ENCODE results near the gene CCKAR. TPM values are rescaled to one million over a fixed set of nuclear protein-coding genes. Genes with fewer than 3 reads are reported as not detected.

CCKAR gene
- total RNA-seq, 2 donors from 2014 or later, result not detected

GRCh38 chr4:26478330-26478729 lies 12.0 kb downstream of the CCKAR start:
- Histone ChIP-seq H3K27me3 (replicated peaks; ENCODE audit: insufficient read depth) (no peaks in the 10 kb centered on the region), H3K36me3 (no peaks in the 10 kb centered on the region), H3K4me3 (no peak overlapping the region), H3K4me1 (replicated peaks) (no peaks in the 10 kb centered on the region), H3K9me3 (no peaks in the 10 kb centered on the region), H3K27ac (no peak overlapping the region)
- 76% methylated on average over 13 of the region's 13 CpGs for whole genome bisulfite sequencing
- TF ChIP-seq POLR2A (IDR thresholded peaks at IDR 0.05) (no peak), CTCF (IDR thresholded peaks at IDR 0.05) (no peak), POLR2AphosphoS5 (IDR thresholded peaks at IDR 0.05) (no peak)
- intact Hi-C loops (cut with DNase I), result no loop called here
- no peak for DNase-seq (ENCODE audit: low spot score)

GRCh38 chr4:26476545-26476944 lies 13.7 kb downstream of the CCKAR start:
- H3K27me3 ChIP-seq (replicated peaks; ENCODE audit: insufficient read depth), result no peaks in the 10 kb centered on the region
- no peak for DNase-seq (ENCODE audit: low spot score)
- H3K4me3 ChIP-seq, result no peak overlapping the region
- no peak for TF ChIP-seq POLR2A (IDR thresholded peaks at IDR 0.05)
- no peak for TF ChIP-seq CTCF (IDR thresholded peaks at IDR 0.05)
- TF ChIP-seq POLR2AphosphoS5 (IDR thresholded peaks at IDR 0.05), result no peak
- no peak overlapping the region for H3K27ac ChIP-seq
- whole genome bisulfite sequencing, result 91% methylated on average over 5 of the region's 5 CpGs
- H3K36me3 ChIP-seq, result no peaks in the 10 kb centered on the region
- H3K4me1 ChIP-seq (replicated peaks), result no peaks in the 10 kb centered on the region
- H3K9me3 ChIP-seq, result no peaks in the 10 kb centered on the region
- intact Hi-C loops (cut with DNase I), result no loop called here

- DNase-seq (ENCODE audit: low spot score), result no peak
These were observed 14.6 kb downstream of the CCKAR start for GRCh38 chr4:26475716-26476115.

GRCh38 chr4:26474551-26474950 lies 15.7 kb downstream of the CCKAR start:
- Histone ChIP-seq H3K4me1 (replicated peaks) (no peaks in the 10 kb centered on the region), H3K9me3 (no peaks in the 10 kb centered on the region), H3K27ac (no peak overlapping the region), H3K4me3 (no peak overlapping the region), H3K27me3 (replicated peaks; ENCODE audit: insufficient read depth) (no peaks in the 10 kb centered on the region), H3K36me3 (no peaks in the 10 kb centered on the region)
- no peak for TF ChIP-seq POLR2AphosphoS5 (IDR thresholded peaks at IDR 0.05)
- TF ChIP-seq POLR2A (IDR thresholded peaks at IDR 0.05), result no peak
- TF ChIP-seq CTCF (IDR thresholded peaks at IDR 0.05), result no peak
- DNase-seq (ENCODE audit: low spot score), result no peak
- intact Hi-C loops (cut with DNase I), result no loop called here
- WGBS, result 67% methylated on average over 3 of the region's 3 CpGs

More at GRCh38 chr4:26475716-26476115, 14.6 kb downstream of the CCKAR start:
- H3K27ac ChIP-seq, result no peak overlapping the region
- no peaks in the 10 kb centered on the region for H3K27me3 ChIP-seq (replicated peaks; ENCODE audit: insufficient read depth)
- WGBS, result 93% methylated on average over 8 of the region's 8 CpGs
- H3K36me3 ChIP-seq, result no peaks in the 10 kb centered on the region
- H3K9me3 ChIP-seq, result no peaks in the 10 kb centered on the region
- intact Hi-C loops (cut with DNase I), result no loop called here
- no peak overlapping the region for H3K4me3 ChIP-seq
- no peaks in the 10 kb centered on the region for H3K4me1 ChIP-seq (replicated peaks)
- TF ChIP-seq POLR2AphosphoS5 (IDR thresholded peaks at IDR 0.05) (no peak), CTCF (IDR thresholded peaks at IDR 0.05) (no peak), POLR2A (IDR thresholded peaks at IDR 0.05) (no peak)

- no peak for TF ChIP-seq POLR2A (IDR thresholded peaks at IDR 0.05)
- no peak for TF ChIP-seq POLR2AphosphoS5 (IDR thresholded peaks at IDR 0.05)
- no peak for TF ChIP-seq CTCF (IDR thresholded peaks at IDR 0.05)
- no peak overlapping the region for H3K27ac ChIP-seq
- H3K4me3 ChIP-seq, result no peak overlapping the region
- H3K9me3 ChIP-seq, result no peaks in the 10 kb centered on the region
- H3K27me3 ChIP-seq (replicated peaks; ENCODE audit: insufficient read depth), result no peaks in the 10 kb centered on the region
- WGBS, result 86% methylated on average over 8 of the region's 8 CpGs
- no peak for DNase-seq (ENCODE audit: low spot score)
- intact Hi-C loops (cut with DNase I), result no loop called here
- no peaks in the 10 kb centered on the region for H3K4me1 ChIP-seq (replicated peaks)
- H3K36me3 ChIP-seq, result no peaks in the 10 kb centered on the region
These were observed 16.4 kb downstream of the CCKAR start for GRCh38 chr4:26473893-26474292.

All from prostate gland (tissue), 2 donors.